DMS 273 (cell line): ENCODE measurements around the gene DCC.

Source experiments
- DNase-seq: peaks from one replicate; lab custom pipeline; 2025; ENCODE audit not compliant: unreplicated experiment; lab: John Stamatoyannopoulos, UW

Gene DCC

GRCh38 chr18:52685316-52685715 lies 345.3 kb downstream of the DCC start:
- DNase-seq, result no peak

DNA sequence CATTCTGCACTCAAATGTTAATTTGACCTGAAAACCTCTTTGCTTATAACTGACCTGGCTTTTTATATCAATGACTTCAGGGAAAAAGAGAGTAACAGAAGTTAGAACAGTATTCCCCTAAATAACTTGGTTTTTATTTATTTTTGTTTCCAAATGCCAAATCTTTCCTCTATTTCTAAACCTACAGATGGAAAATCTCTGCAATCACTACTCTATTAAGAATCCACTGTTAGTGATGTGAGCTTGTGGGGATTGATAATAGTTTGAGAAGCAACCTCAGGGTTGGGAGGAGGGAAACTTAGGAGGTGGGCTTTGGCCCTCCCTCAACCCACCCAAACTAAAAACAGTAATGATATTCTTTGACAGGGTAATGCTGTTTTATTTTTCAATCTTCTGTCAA lies 351.8 kb downstream of the DCC start:
- DNase-seq, result no peak

GRCh38 chr18:52694804-52695203 lies 354.8 kb downstream of the DCC start:
- DNase-seq, result peak; percentile 35

DNA sequence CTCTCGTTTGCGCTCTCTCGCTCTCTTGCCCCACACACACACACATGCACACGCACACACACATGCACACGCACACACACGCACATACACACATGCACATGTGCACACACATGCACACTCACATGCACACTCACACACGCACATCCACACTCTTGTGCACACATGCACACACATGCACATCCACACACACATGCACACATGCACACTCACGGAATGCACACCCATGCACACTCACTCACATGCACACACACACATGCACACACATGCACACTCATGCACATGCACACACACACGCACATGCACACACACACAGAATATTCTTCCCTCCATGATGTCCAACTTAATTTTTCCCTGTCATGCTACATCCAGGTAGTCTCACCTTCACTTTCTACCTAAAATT lies 360.1 kb downstream of the DCC start:
- DNase-seq, result no peak

DNA sequence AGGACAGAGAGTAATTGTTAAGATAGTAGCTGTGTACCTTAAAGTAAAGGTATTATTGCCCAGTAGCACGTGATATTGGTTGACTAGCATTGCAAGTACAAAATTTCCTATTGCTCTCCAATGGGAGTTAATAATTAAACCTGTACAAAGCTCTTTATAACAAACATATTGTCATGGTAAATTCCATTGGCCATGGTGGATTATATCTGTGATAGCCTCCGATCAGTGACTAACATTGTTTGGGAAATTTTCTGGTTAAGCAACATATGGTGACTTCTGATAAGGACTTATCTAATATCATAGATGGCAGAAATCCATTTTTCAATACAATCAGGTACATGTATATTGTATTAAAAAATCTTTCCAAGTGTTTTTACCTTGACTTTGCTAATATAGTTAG lies 360.8 kb downstream of the DCC start:
- DNase-seq, result no peak

- DNase-seq, result no peak
Observed at GRCh38 chr18:52701219-52701935, 361.4 kb downstream of the DCC start.

- DNase-seq, result no peak
Observed at GRCh38 chr18:52715421-52715820, 375.4 kb downstream of the DCC start.

DNA sequence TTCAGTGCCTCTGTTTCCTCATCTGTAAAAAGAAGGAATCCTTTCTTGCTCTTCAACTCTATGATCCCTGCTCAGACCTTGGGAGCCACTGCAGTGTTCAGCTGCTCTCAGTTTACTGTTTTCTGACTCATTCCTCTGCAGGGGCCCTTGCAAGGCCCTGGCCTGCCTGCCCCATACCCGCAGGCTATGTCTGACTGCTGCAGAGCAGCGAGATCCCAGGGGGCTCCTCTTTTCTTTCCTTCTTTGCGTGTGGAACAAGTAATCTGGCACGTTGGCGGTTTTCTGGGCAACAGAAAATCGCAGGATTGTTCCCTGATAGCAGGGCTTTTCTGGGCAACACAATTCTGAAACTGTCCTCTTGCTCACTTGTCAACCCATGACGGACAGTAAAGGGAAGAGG lies 376.0 kb downstream of the DCC start:
- DNase-seq, result no peak

GRCh38 chr18:52716973-52717372 lies 377.0 kb downstream of the DCC start:
- no peak for DNase-seq

GRCh38 chr18:52722904-52723303 lies 382.9 kb downstream of the DCC start:
- no peak for DNase-seq

GRCh38 chr18:52723550-52723970 lies 383.6 kb downstream of the DCC start:
- DNase-seq, result no peak

DNA sequence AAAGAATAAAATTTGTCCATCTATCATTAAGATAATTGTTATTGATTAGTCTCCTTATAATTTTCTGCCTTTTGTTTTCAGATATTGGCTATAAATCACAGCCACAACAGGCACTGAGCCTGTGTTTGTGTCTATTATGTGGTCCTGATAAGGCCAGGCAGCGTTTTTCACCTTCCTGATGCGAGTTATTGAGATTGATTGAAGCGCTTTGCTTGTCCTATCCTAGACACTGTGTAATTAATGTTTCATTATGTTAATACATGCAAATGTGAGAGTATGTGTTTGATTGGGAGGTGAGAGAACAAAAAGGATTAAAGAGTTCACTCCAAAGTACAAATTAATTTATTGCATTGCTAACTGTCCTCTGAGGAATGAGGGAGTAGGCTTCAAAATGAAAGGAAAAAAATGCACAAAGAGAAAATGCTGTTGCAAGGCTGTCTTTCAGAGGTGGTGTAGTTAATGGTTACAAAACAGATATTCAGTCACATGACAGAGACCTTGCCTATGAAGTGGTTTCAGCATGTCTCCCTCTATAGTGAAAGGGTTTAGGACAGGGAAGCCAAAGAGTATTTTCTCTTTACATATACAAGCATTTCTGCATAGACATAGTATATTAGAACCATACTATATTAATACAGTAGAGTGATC lies 391.1 kb downstream of the DCC start:
- no peak for DNase-seq

DNA sequence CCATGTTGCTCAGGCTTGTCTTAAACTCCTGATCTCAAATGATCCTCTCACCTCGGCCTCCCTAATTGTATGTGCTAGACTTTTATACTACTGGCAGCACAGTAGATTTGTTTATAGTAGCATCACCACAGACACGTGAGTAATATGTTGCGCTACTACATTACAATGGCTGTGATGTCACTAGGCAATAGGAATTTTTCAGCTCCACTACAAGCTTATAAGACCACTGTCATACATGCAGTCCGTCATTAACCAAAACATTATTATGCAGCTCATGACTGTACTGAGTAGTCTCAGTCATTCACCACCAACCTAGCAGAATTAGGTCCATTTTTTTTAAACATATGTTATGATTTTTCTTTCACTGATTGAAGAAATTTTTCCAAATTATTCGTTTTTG lies 398.9 kb downstream of the DCC start:
- no peak for DNase-seq

GRCh38 chr18:52746986-52747385 lies 407.0 kb downstream of the DCC start:
- DNase-seq, result no peak

DNA sequence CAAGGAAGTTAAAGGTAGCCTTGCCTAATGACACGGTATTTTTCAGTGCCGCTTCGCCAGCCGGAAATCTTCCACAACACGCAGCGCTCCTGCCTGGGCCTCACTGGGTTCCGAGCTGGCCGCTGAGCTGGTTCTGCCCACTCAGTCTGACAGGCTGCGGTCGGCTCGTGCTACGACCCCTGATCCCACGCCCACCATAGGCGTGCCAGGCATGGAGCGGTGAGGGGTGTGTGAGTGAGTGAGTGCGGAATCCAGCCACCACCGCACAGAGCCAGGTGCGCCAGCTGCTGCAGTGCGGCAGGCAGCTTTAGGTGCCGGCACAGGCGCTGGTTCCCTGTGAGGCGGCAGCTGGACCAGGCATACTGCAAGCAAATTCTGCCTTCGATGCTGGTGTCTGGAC lies 407.9 kb downstream of the DCC start:
- DNase-seq, result no peak

GRCh38 chr18:52748343-52748742 lies 408.3 kb downstream of the DCC start:
- DNase-seq, result no peak

- DNase-seq, result no peak
Observed at GRCh38 chr18:52749542-52749941, 409.5 kb downstream of the DCC start.

- no peak for DNase-seq
Observed at GRCh38 chr18:52750995-52751394, 411.0 kb downstream of the DCC start.

GRCh38 chr18:52764316-52764715 lies 424.3 kb downstream of the DCC start:
- DNase-seq, result peak; percentile 27

DNA sequence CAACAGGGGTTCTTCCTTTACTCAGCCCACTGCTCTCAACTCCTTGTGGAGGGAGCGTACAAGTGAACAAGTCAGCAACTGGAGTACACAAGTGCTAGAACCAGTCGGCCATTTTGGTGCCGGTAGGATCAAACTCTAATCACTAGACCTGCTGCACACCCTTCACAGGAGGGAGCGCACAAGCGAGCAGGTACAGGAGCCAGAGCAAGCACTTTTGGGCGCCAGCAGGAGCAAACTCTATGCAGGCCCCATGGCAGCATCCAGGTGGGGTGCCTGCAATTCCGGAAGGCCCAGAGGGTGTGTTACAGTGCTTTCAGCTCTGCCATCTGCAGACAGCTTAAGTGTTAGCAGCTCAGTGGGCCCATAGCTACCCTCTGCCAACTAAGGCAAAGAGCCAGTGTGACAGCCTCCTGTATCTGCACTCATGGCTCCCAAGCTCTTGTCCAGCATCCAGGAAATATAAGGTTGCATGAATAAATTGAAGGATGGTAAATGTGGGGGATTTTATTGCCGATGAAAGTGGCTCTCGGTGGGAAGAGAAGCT lies 426.1 kb downstream of the DCC start:
- DNase-seq, result peak; percentile 9

- DNase-seq, result no peak
Observed at GRCh38 chr18:52781113-52781512, 441.1 kb downstream of the DCC start.

GRCh38 chr18:52791321-52791720 lies 451.3 kb downstream of the DCC start:
- DNase-seq, result no peak

DNA sequence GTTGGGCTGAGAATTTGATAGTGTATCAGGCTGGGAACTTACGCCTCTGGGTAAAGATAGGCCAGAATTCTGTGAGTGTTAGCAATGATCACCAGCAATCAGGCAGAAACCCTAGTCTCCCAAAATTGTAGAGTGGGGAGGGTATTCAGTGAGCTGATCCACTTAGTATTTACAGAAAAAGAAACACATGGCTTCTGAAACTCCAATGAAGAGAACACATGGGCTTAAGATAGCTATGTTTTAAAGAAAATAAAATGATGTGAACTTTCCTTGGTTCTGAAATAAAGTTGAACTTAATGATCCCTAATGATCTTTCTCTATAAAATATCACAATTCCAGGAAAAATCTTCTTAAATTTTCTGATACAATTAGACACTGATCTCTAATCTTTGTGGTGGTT lies 472.8 kb downstream of the DCC start:
- no peak for DNase-seq
